Naive thymus-derived CD4-positive, alpha-beta T cell (primary cell): Measurements from ENCODE around the gene CTXND2. TPM values are rescaled to one million over a fixed set of nuclear protein-coding genes. Genes with fewer than 3 reads are reported as not detected.
"Not testable (repeated sequence)": the region's sequence is repeated elsewhere in the genome, so short reads cannot be mapped to it uniquely, and the experiment has no call there.

Experiments
- ATAC-seq: fragments of 150-1000 bp; cut with Tn5 transposase; 2 replicates; pipeline ENCODE4 v1.10.0; 2021; ENCODE audit warnings: mild to moderate bottlenecking, moderate library complexity
- CTCF ChIA-PET: fragments of 350-600 bp; sonication (Branson Sonifier 250); formaldehyde crosslinking; loops from one replicate; lab custom pipeline; 2021; ENCODE audit warnings: antibody characterized with exemption; lab: Charles Lee
- POLR2A ChIA-PET: fragments of 350-600 bp; sonication (Branson Sonifier 250); formaldehyde crosslinking; loops from one replicate; lab custom pipeline; 2021; ENCODE audit warnings: antibody characterized with exemption, inconsistent platforms; lab: Charles Lee
- DNase-seq, 9 donors: peaks; one replicate each; pipeline versions ENCODE4 v3.0.0 to v3.0.0-alpha.2; 2020 to 2022; ENCODE audit warnings: mixed read lengths in 1 of 9
- H3K27ac ChIP-seq: one replicate; pipeline ENCODE4 v1.7.0; 2013; ENCODE audit warnings: mild to moderate bottlenecking, low read depth, low read length, moderate library complexity
- H3K27me3 ChIP-seq, 2 donors: one replicate each; pipeline ENCODE4 v1.7.0; 2013; ENCODE audit warnings: low read length in 2 of 2, mild to moderate bottlenecking in 2 of 2, moderate library complexity in 2 of 2; ENCODE audit not compliant: control insufficient read depth in 2 of 2, insufficient read depth in 2 of 2
- H3K36me3 ChIP-seq, 3 experiments: 1 replicate in 2 of 3; 2 replicates in 1 of 3; pipeline ENCODE4 v1.7.0; 2013; ENCODE audit warnings: low read length in 3 of 3, mild to moderate bottlenecking in 3 of 3, moderate library complexity in 1 of 3; ENCODE audit not compliant: insufficient read depth in 3 of 3, control insufficient read depth in 2 of 3
- H3K4me1 ChIP-seq, 2 donors: one replicate each; pipeline ENCODE4 v1.7.0; 2013; ENCODE audit warnings: low read length in 2 of 2, mild to moderate bottlenecking in 2 of 2, moderate library complexity in 1 of 2; ENCODE audit not compliant: control insufficient read depth in 2 of 2, insufficient read depth in 2 of 2
- H3K4me3 ChIP-seq: 2 replicates; pipeline ENCODE4 v1.7.0; 2013; ENCODE audit warnings: mild to moderate bottlenecking, low read length
- H3K9me3 ChIP-seq, 3 experiments: 1 replicate in 2 of 3; 2 replicates in 1 of 3; pipeline ENCODE4 v1.7.0; 2013; ENCODE audit warnings: low read length in 3 of 3; ENCODE audit not compliant: control insufficient read depth in 2 of 3
- H3K27ac Mint-ChIP-seq, 9 donors: one replicate each; pipeline ENCODE4 v1.8.0; 2020 to 2022; ENCODE audit warnings: mixed read lengths in 9 of 9, mild to moderate bottlenecking in 8 of 9, moderate library complexity in 5 of 9, inconsistent platforms in 2 of 9
- H3K27me3 Mint-ChIP-seq, 5 donors: one replicate each; pipeline ENCODE4 v1.8.0; 2021 to 2022; ENCODE audit warnings: mixed read lengths in 5 of 5, mild to moderate bottlenecking in 1 of 5
- H3K36me3 Mint-ChIP-seq, 5 donors: one replicate each; pipeline ENCODE4 v1.8.0; 2020 to 2022; ENCODE audit warnings: mixed read lengths in 5 of 5, mild to moderate bottlenecking in 3 of 5, inconsistent platforms in 1 of 5
- H3K4me1 Mint-ChIP-seq, 7 donors: one replicate each; pipeline ENCODE4 v1.8.0; 2020 to 2022; ENCODE audit warnings: mixed read lengths in 7 of 7, mild to moderate bottlenecking in 3 of 7, inconsistent platforms in 1 of 7
- H3K4me3 Mint-ChIP-seq, 10 donors: one replicate each; pipeline ENCODE4 v1.8.0; 2020 to 2022; ENCODE audit warnings: mild to moderate bottlenecking in 10 of 10, mixed read lengths in 10 of 10, moderate library complexity in 6 of 10, inconsistent platforms in 2 of 10
- H3K9me3 Mint-ChIP-seq, 11 donors: one replicate each; pipeline ENCODE4 v1.8.0; 2020 to 2022; ENCODE audit warnings: mixed read lengths in 11 of 11, mild to moderate bottlenecking in 4 of 11, inconsistent platforms in 1 of 11, moderate library complexity in 1 of 11
- intact Hi-C, 2 donors: fragments of 100-400 bp; cut with micrococcal nuclease; formaldehyde crosslinking; loops; one replicate each; pipeline ENCODE4 v1.15.1; 2023
- polyA plus RNA-seq, 2 donors: library from polyadenylated mRNA; unstranded; fragments of 300-500 nt; fragmentation: Illumina TruSeq; gene quantifications; one replicate each; pipeline ENCODE4 v1.2.3, GENCODE V29; 2021
- total RNA-seq, 6 experiments: library from RNA in 5 of 6; stranded (reverse) in 5 of 6; gene quantifications; 1 replicate in 5 of 6; 2 replicates in 1 of 6; pipeline ENCODE4 v1.2.3 and lab custom pipeline; 2021 to 2026

The CTXND2 gene
- total and polyA plus RNA-seq, 7 experiments from 2014 or later: not detected

GRCh38 chr1:150927624-150928023 is 40.7 kb downstream of the CTXND2 start:
- H3K36me3 ChIP-seq: peaks cover 4 to 43% (median 19%) of the 10 kb centered on the region in 3 experiments
- no peak overlapping the region for H3K27ac ChIP-seq
- H3K36me3 Mint-ChIP-seq: peaks cover 9 to 46% (median 39%) of the 10 kb centered on the region in 5 donors
- ChIA-PET POLR2A (interaction anchor here (0.9 to 1.6 kb wide), 3 partner anchors 29 to 120 kb away, joined by 3 read pairs; partner anchors contain the start of genes C1orf56 and CERS2), CTCF (no interaction called here)
- peaks cover 0 to 6% (median 0%) of the 10 kb centered on the region in 3 experiments for H3K9me3 ChIP-seq
- H3K4me1 Mint-ChIP-seq: peaks cover 9 to 29% (median 22%) of the 10 kb centered on the region in 7 donors
- ATAC-seq: no peak
- no peak for DNase-seq
- H3K27me3 ChIP-seq: no peaks in the 10 kb centered on the region
- peak overlapping the region in 7 of 9 donors; percentile 22 to 93 (median 68) for H3K27ac Mint-ChIP-seq
- H3K4me3 Mint-ChIP-seq: peak overlapping the region in 9 of 10 donors; percentile 72 to 97 (median 94)
- H3K4me3 ChIP-seq: no peak overlapping the region
- peaks cover 0 to 7% of the 10 kb centered on the region in 2 donors for H3K4me1 ChIP-seq
- H3K9me3 Mint-ChIP-seq: peaks cover 0 to 18% (median 9%) of the 10 kb centered on the region in 11 donors
- intact Hi-C loops: loop anchor here (2.0 to 5.0 kb wide), 10 partner anchors 51 to 367 kb away; partner anchors contain the start of genes GOLPH3L (in 2 of the 2), CTSS (in 1 of the 2), ENSA (in 1 of the 2) and GABPB2 (in 1 of the 2)
- H3K27me3 Mint-ChIP-seq: no peaks in the 10 kb centered on the region

GRCh38 chr1:150928286-150928685 is 41.4 kb downstream of the CTXND2 start:
- Mint-ChIP-seq H3K9me3 (peaks cover 0 to 20% (median 10%) of the 10 kb centered on the region in 11 donors), H3K36me3 (peaks cover 9 to 50% (median 42%) of the 10 kb centered on the region in 5 donors), H3K4me3 (peak overlapping the region in 9 of 10 donors; percentile 14 to 67 (median 44)), H3K27me3 (no peaks in the 10 kb centered on the region), H3K4me1 (peaks cover 9 to 29% (median 23%) of the 10 kb centered on the region in 7 donors), H3K27ac (peak overlapping the region in 2 of 9 donors; percentile 28 to 49)
- ChIA-PET POLR2A (interaction anchor here (1.5 to 1.6 kb wide), 2 partner anchors 28 to 46 kb away, joined by 3 read pairs; partner anchors contain the start of gene CERS2), CTCF (no interaction called here)
- intact Hi-C loops: loop anchor here in 1 of 2 donors (5.0 kb wide), 4 partner anchors 144 to 366 kb away; partner anchors contain the start of genes ENSA, GABPB2 and GOLPH3L
- Histone ChIP-seq H3K4me3 (no peak overlapping the region), H3K4me1 (peaks cover 0 to 7% of the 10 kb centered on the region in 2 donors), H3K27me3 (no peaks in the 10 kb centered on the region), H3K9me3 (peaks cover 0 to 6% (median 0%) of the 10 kb centered on the region in 3 experiments), H3K27ac (no peak overlapping the region), H3K36me3 (peaks cover 4 to 50% (median 20%) of the 10 kb centered on the region in 3 experiments)
- DNase-seq (no peak), ATAC-seq (no peak)

GRCh38 chr1:150928775-150929174 is 41.8 kb downstream of the CTXND2 start:
- intact Hi-C loops: loop anchor here in 1 of 2 donors (5.0 kb wide), 4 partner anchors 144 to 366 kb away; partner anchors contain the start of genes ENSA, GABPB2 and GOLPH3L
- H3K27ac Mint-ChIP-seq, CTCF ChIA-PET, H3K4me3 Mint-ChIP-seq, H3K9me3 ChIP-seq, ATAC-seq, H3K27ac ChIP-seq, DNase-seq, H3K27me3 ChIP-seq, H3K27me3 Mint-ChIP-seq, H3K4me1 ChIP-seq, H3K4me3 ChIP-seq: not testable (repeated sequence)
- H3K4me1 Mint-ChIP-seq: peaks cover 9 to 29% (median 23%) of the 10 kb centered on the region in 7 donors
- H3K36me3 Mint-ChIP-seq: peaks cover 9 to 53% (median 42%) of the 10 kb centered on the region in 5 donors
- POLR2A ChIA-PET: interaction anchor here (1.5 kb wide), 1 partner anchor 46 kb away, joined by 3 read pairs; the partner anchor contains the start of gene CERS2
- peaks cover 4 to 51% (median 20%) of the 10 kb centered on the region in 3 experiments for H3K36me3 ChIP-seq
- H3K9me3 Mint-ChIP-seq: peaks cover 0 to 20% (median 10%) of the 10 kb centered on the region in 11 donors

GRCh38 chr1:150931773-150932172 is 44.8 kb downstream of the CTXND2 start:
- H3K4me3 Mint-ChIP-seq: peak overlapping the region in 2 of 10 donors; percentile 29 to 33
- CTCF ChIA-PET: no interaction called here

GRCh38 chr1:150944856-150945255 is 57.9 kb downstream of the CTXND2 start:
- peaks cover 14 to 55% (median 29%) of the 10 kb centered on the region in 5 donors for H3K36me3 Mint-ChIP-seq
- intact Hi-C loops: no loop called here
- Histone ChIP-seq H3K27ac (no peak overlapping the region), H3K36me3 (peaks cover 20 to 88% (median 23%) of the 10 kb centered on the region in 3 experiments), H3K4me1 (no peaks in the 10 kb centered on the region), H3K9me3 (no peaks in the 10 kb centered on the region), H3K4me3 (no peak overlapping the region), H3K27me3 (no peaks in the 10 kb centered on the region)
- ChIA-PET CTCF (interaction anchor here (0.5 kb wide), 1 partner anchor 76 kb away, joined by 4 read pairs; no protein-coding TSS in a partner anchor), POLR2A (no interaction called here)
- no peak for DNase-seq
- no peak for ATAC-seq
- H3K27me3 Mint-ChIP-seq: no peaks in the 10 kb centered on the region
- H3K4me3 Mint-ChIP-seq: no peak overlapping the region
- no peaks in the 10 kb centered on the region for H3K9me3 Mint-ChIP-seq
- peak overlapping the region in 2 of 9 donors; percentile 6 to 69 for H3K27ac Mint-ChIP-seq
- no peaks in the 10 kb centered on the region for H3K4me1 Mint-ChIP-seq

More at GRCh38 chr1:150931773-150932172, 44.8 kb downstream of the CTXND2 start:
- Mint-ChIP-seq H3K27ac (peak overlapping the region in 1 of 9 donors; percentile 15), H3K27me3 (no peaks in the 10 kb centered on the region), H3K36me3 (peaks cover 9 to 67% (median 57%) of the 10 kb centered on the region in 5 donors), H3K9me3 (peaks cover 0 to 20% (median 9%) of the 10 kb centered on the region in 11 donors), H3K4me1 (peaks cover 19 to 36% (median 30%) of the 10 kb centered on the region in 7 donors)
- Histone ChIP-seq H3K4me1 (peaks cover 0 to 5% of the 10 kb centered on the region in 2 donors), H3K36me3 (peaks cover 8 to 55% (median 26%) of the 10 kb centered on the region in 3 experiments), H3K27ac (no peak overlapping the region), H3K4me3 (no peak overlapping the region), H3K9me3 (peaks cover 0 to 6% (median 0%) of the 10 kb centered on the region in 3 experiments), H3K27me3 (no peaks in the 10 kb centered on the region)
- intact Hi-C loops: no loop called here
- DNase-seq: peak in 5 of 9 donors; percentile 11 to 41 (median 29)
- POLR2A ChIA-PET: interaction anchor here (1.0 to 1.1 kb wide), 2 partner anchors 172 to 179 kb away, joined by 3 read pairs; no protein-coding TSS in a partner anchor
- no peak for ATAC-seq

- Mint-ChIP-seq H3K9me3 (no peaks in the 10 kb centered on the region), H3K27ac (peak overlapping the region in 3 of 9 donors; percentile 13 to 57 (median 23)), H3K27me3 (no peaks in the 10 kb centered on the region), H3K36me3 (peaks cover 26 to 59% (median 33%) of the 10 kb centered on the region in 5 donors), H3K4me1 (peaks cover 0 to 6% (median 0%) of the 10 kb centered on the region in 7 donors), H3K4me3 (no peak overlapping the region)
- H3K36me3 ChIP-seq: peaks cover 20 to 66% (median 21%) of the 10 kb centered on the region in 3 experiments
- CTCF ChIA-PET: interaction anchor here (1.0 kb wide), 1 partner anchor 23 kb away, joined by 4 read pairs; no protein-coding TSS in a partner anchor
- ATAC-seq: no peak
- intact Hi-C loops: no loop called here
- DNase-seq: no peak
- H3K27ac ChIP-seq: no peak overlapping the region
- POLR2A ChIA-PET: interaction anchor here (0.7 kb wide), 1 partner anchor 44 kb away, joined by 3 read pairs; no protein-coding TSS in a partner anchor
- H3K4me3 ChIP-seq: no peak overlapping the region
- H3K27me3 ChIP-seq: no peaks in the 10 kb centered on the region
- no peaks in the 10 kb centered on the region for H3K9me3 ChIP-seq
- H3K4me1 ChIP-seq: no peaks in the 10 kb centered on the region
Measured at GRCh38 chr1:150954708-150955107, 67.8 kb downstream of the CTXND2 start.
